22Rv1 (cell line): ENCODE results near the gene RNF130.

Experiments used
- H3K27ac ChIP-seq: fragments of 450-650 bp; 2 replicates; pipeline ENCODE4 v1.5.1; 2017
- CTCF ChIP-seq: fragments of 450-650 bp; IDR thresholded peaks from 2 replicates; pipeline ENCODE4 v1.5.1; 2017; ENCODE audit warnings: mild to moderate bottlenecking
- ZFX ChIP-seq: fragments of 450-650 bp; IDR thresholded peaks from 2 replicates; pipeline ENCODE4 v1.6.1; 2017; ENCODE audit warnings: antibody characterized with exemption, borderline replicate concordance

Gene RNF130

GRCh38 chr5:179926657-179927056 is 144.9 kb downstream of the RNF130 start:
- no peak overlapping the region for H3K27ac ChIP-seq
- TF ChIP-seq ZFX (no peak), CTCF (no peak)

- H3K27ac ChIP-seq, result no peak overlapping the region
- TF ChIP-seq CTCF, result no peak
- TF ChIP-seq ZFX, result no peak
These were observed 148.1 kb downstream of the RNF130 start for GRCh38 chr5:179923436-179923835.

- H3K27ac ChIP-seq, result no peak overlapping the region
- TF ChIP-seq ZFX (no peak), CTCF (no peak)
These were observed 151.4 kb downstream of the RNF130 start for GRCh38 chr5:179920175-179920574.

DNA sequence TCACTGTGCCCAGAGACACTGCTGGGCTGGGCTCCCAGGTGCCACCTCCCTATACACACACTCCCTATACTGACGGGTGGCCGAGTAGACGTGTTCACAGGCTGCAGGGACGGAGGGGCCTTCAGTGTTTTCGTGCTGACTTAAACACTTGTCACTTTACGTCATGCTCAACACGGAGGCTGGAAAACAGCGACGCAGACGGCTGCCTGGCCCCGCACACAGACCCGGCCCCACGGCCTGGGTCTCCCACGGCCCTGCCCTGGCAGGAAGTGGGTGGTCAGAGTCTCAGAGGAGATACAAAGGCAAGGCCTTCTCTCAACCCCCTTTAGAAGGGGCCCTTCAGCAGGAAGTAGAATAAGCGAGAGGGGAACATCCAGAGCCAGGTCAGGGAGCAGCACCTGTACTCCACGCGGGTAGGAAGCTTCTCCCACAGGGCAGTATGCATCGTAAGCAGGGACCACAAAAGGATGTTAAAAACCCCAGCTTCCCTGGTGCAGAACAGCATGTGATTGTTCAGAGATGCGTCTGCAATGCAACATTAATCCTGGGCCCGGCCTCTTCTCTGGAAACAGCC is 152.0 kb downstream of the RNF130 start:
- TF ChIP-seq CTCF (no peak), ZFX (no peak)
- H3K27ac ChIP-seq, result no peak overlapping the region

- no peak for TF ChIP-seq ZFX
- TF ChIP-seq CTCF, result no peak
These were observed 152.6 kb downstream of the RNF130 start for GRCh38 chr5:179918742-179919486.

DNA sequence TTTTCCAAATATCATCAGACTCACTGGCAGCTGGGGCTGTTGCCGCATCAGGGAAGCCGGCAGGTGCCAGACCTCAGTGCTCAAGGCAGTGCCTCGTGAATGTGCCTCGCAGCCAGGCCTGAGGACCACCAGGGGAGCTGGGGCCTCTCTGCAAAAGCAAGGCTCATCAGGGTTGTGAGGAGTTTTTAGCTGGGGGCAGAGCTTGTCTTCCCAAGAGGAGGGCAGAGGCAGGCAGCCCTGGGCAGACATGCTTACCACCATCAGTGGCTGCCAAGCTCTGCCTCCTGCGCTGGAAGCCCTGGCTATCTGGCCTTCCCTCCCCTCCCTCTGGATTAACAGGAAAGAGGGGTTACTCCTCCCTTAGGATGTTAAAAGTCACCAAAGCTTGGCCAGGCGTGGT is 155.0 kb downstream of the RNF130 start:
- H3K27ac ChIP-seq, result no peak overlapping the region

More at GRCh38 chr5:179918742-179919486, 152.6 kb downstream of the RNF130 start:
- no peak overlapping the region for H3K27ac ChIP-seq

More for the DNA sequence above, 155.0 kb downstream of the RNF130 start:
- no peak for TF ChIP-seq CTCF
